OCI-LY7 (cell line): ENCODE measurements around the gene FBN3. TPM values are rescaled to one million over a fixed set of nuclear protein-coding genes. Genes with fewer than 3 reads are reported as not detected.
"Not testable (repeated sequence)": the region's sequence is repeated elsewhere in the genome, so short reads cannot be mapped to it uniquely, and the experiment has no call there.

ENCODE experiments used
- BruUV-seq: library from RNA; stranded (reverse); fragments of 400-500 nt; replicated peaks from 2 replicates; lab custom pipeline; 2021; lab: Mats Ljungman, UMichigan
- CTCF ChIA-PET: fragments of 300-600 bp; sonication (Branson Sonifier 250); formaldehyde crosslinking; loops from one replicate; lab custom pipeline; 2022; ENCODE audit warnings: antibody characterized with exemption; ENCODE audit not compliant: unreplicated experiment; lab: Charles Lee
- POLR2A ChIA-PET: fragments of 300-600 bp; sonication (Branson Sonifier 250); formaldehyde crosslinking; loops from one replicate; lab custom pipeline; 2022; ENCODE audit warnings: antibody characterized with exemption; lab: Charles Lee
- DNase-seq: peaks from one replicate; pipeline ENCODE4 v3.0.0-alpha.2; 2015; ENCODE audit warnings: low spot score
- H2AFZ ChIP-seq: fragments of 200-600 bp; sonication (generic), shearing (Covaris generic); 2 replicates; pipeline ENCODE4 v1.6.1; 2014; ENCODE audit warnings: mild to moderate bottlenecking, antibody characterized with exemption, low read length, moderate library complexity
- H3K27ac ChIP-seq: fragments of 200-600 bp; sonication (generic); 2 replicates; pipeline ENCODE4 v1.5.1; 2014; ENCODE audit warnings: mixed run types, low read depth, mild to moderate bottlenecking, moderate library complexity, low read length, inconsistent platforms; ENCODE audit not compliant: poor library complexity, severe bottlenecking
- H3K36me3 ChIP-seq: fragments of 200-600 bp; sonication (generic); 2 replicates; pipeline ENCODE4 v1.6.1; 2014; ENCODE audit warnings: mild to moderate bottlenecking, antibody characterized with exemption, low read length, moderate library complexity, mixed read lengths; ENCODE audit not compliant: insufficient read depth
- H3K4me1 ChIP-seq: fragments of 200-600 bp; sonication (generic); 2 replicates; pipeline ENCODE4 v1.5.1; 2014; ENCODE audit warnings: mild to moderate bottlenecking, low read length; ENCODE audit not compliant: insufficient read depth, poor library complexity, severe bottlenecking
- H3K4me2 ChIP-seq: fragments of 200-600 bp; sonication (generic); 2 replicates; pipeline ENCODE4 v1.6.1; 2014; ENCODE audit warnings: mild to moderate bottlenecking, low read length
- H3K4me3 ChIP-seq: fragments of 200-600 bp; sonication (generic); 2 replicates; pipeline ENCODE4 v1.5.1; 2014; ENCODE audit warnings: mild to moderate bottlenecking, low read depth, low read length; ENCODE audit not compliant: poor library complexity, severe bottlenecking
- H3K79me2 ChIP-seq: fragments of 200-600 bp; sonication (generic); 2 replicates; pipeline ENCODE4 v1.6.1; 2016; ENCODE audit warnings: low read depth, mild to moderate bottlenecking, low read length, moderate library complexity, mixed read lengths; ENCODE audit not compliant: insufficient read depth
- H3K9me2 ChIP-seq: fragments of 200-600 bp; sonication (generic); 2 replicates; pipeline ENCODE4 v1.6.1; 2016; ENCODE audit warnings: mild to moderate bottlenecking, low read length, mixed read lengths; ENCODE audit not compliant: insufficient read depth
- H3K9me3 ChIP-seq: fragments of 200-600 bp; sonication (generic); 2 replicates; pipeline ENCODE4 v1.6.1; 2014; ENCODE audit warnings: mild to moderate bottlenecking, mixed run types, low read length, mixed read lengths
- H4K20me1 ChIP-seq: fragments of 200-600 bp; sonication (generic); 2 replicates; pipeline ENCODE4 v1.6.1; 2014; ENCODE audit warnings: mild to moderate bottlenecking, antibody characterized with exemption, low read length, moderate library complexity, mixed read lengths; ENCODE audit not compliant: insufficient read depth
- CTCF ChIP-seq: fragments of 200-600 bp; sonication (generic); conservative IDR thresholded peaks from 2 replicates; pipeline ENCODE4 v1.5.1; 2014; ENCODE audit warnings: mild to moderate bottlenecking, antibody characterized with exemption, low read length, moderate library complexity, mixed read lengths
- EZH2phosphoT487 ChIP-seq: fragments of 200-600 bp; sonication (generic); IDR thresholded peaks from 2 replicates; pipeline ENCODE4 v1.6.1; 2018; ENCODE audit warnings: low read depth, borderline replicate concordance, mild to moderate bottlenecking, mixed run types, antibody characterized with exemption, low read length, moderate library complexity, mixed read lengths
- intact Hi-C: fragments of 100-400 bp; cut with micrococcal nuclease; formaldehyde crosslinking; loops from one replicate; pipeline ENCODE4 v1.10.0; 2022; ENCODE audit not compliant: unreplicated experiment
- total RNA-seq, 2 experiments: library from RNA; depleted of rRNA in 1 of 2; stranded (reverse); fragments of >200 nt in 1 of 2; shearing (Covaris generic) in 1 of 2; gene quantifications; 2 replicates each; pipeline ENCODE4 v1.2.3, GENCODE V29; 2014 to 2022

FBN3 gene
- total RNA-seq, 2 experiments from 2014 or later = not detected

GRCh38 chr19:8108560-8109445 lies 40.6 kb downstream of the FBN3 start:
- Histone ChIP-seq H4K20me1 (no peaks in the 10 kb centered on the region), H3K4me3 (no peak overlapping the region), H3K9me3 (no peaks in the 10 kb centered on the region), H3K9me2 (no peaks in the 10 kb centered on the region), H3K4me2 (no peak overlapping the region), H3K27ac (no peak overlapping the region), H3K79me2 (no peaks in the 10 kb centered on the region), H2AFZ (no peak overlapping the region), H3K36me3 (no peaks in the 10 kb centered on the region), H3K4me1 (no peaks in the 10 kb centered on the region)
- CTCF ChIA-PET = no interaction called here
- intact Hi-C loops = no loop called here
- POLR2A ChIA-PET = no interaction called here
- DNase-seq = no peak
- TF ChIP-seq CTCF = no peak
- no TSS peak for BruUV-seq

DNA sequence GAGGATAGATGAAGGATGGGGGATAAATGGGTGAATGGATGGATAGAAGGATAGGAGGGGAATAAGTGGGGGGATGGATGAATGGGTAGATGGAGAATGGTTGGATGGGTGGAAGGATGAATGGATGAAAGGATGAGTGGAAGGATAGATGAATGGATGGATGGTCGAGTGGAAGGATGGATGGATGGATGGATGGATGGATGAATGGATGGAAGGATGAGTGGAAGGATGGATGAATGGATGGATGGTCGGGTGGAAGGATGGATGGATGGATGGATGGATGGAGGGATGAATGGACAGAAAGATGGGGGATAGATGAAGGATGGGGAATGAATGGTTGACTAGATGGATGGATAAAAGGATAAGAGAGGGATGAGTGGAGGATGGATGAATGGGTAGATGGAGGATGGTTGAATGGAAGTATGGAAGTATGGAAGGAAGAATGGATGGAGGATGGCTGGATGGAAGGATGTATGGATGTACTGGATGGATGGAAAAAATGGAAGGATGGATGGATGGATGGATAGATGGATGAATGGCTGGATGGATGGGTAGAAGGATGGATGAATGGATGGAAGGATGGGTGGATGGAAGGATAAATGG lies 42.0 kb downstream of the FBN3 start:
- no peaks in the 10 kb centered on the region for H3K36me3 ChIP-seq
- H3K4me2 ChIP-seq = no peak overlapping the region
- DNase-seq = no peak
- no peak overlapping the region for H3K27ac ChIP-seq
- no peaks in the 10 kb centered on the region for H3K79me2 ChIP-seq
- no peak overlapping the region for H2AFZ ChIP-seq
- ChIA-PET CTCF (no interaction called here), POLR2A (no interaction called here)
- intact Hi-C loops = no loop called here
- no peak overlapping the region for H3K4me3 ChIP-seq
- no TSS peak for BruUV-seq
- H3K9me2 ChIP-seq = no peaks in the 10 kb centered on the region
- no peaks in the 10 kb centered on the region for H4K20me1 ChIP-seq
- H3K9me3 ChIP-seq = no peaks in the 10 kb centered on the region
- no peaks in the 10 kb centered on the region for H3K4me1 ChIP-seq
- no peak for TF ChIP-seq CTCF
- TF ChIP-seq EZH2phosphoT487 = no peak

DNA sequence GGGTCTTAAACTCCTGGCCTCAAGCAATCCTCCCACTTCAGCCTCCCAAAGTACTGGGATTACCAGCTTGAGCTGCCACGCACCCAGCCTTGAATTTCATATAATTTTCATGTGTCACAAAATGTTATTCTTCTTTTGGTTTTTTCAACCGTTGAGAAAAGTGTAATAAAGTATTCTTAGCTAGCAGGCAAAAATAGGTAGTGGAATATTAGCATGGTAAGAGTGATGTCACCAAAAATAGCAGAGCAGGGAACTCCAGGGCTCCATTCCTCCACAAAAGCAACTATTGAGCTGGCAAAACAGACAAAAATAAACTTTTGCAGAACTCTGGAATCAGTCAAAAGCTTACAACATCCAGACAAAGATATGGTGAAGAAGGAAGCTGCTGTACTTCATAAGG lies 43.9 kb downstream of the FBN3 start:
- DNase-seq = no peak
- TF ChIP-seq EZH2phosphoT487 (no peak), CTCF (no peak)
- Histone ChIP-seq H3K36me3 (no peaks in the 10 kb centered on the region), H3K4me3 (no peak overlapping the region), H3K4me1 (no peaks in the 10 kb centered on the region), H2AFZ (no peak overlapping the region), H3K9me2 (no peaks in the 10 kb centered on the region), H4K20me1 (no peaks in the 10 kb centered on the region), H3K79me2 (no peaks in the 10 kb centered on the region), H3K9me3 (no peaks in the 10 kb centered on the region), H3K4me2 (no peak overlapping the region), H3K27ac (no peak overlapping the region)
- ChIA-PET CTCF (no interaction called here), POLR2A (interaction anchor here (0.6 kb wide), 1 partner anchor 133 kb away, joined by 4 read pairs; no protein-coding TSS in a partner anchor)
- intact Hi-C loops = no loop called here
- BruUV-seq = no TSS peak

DNA sequence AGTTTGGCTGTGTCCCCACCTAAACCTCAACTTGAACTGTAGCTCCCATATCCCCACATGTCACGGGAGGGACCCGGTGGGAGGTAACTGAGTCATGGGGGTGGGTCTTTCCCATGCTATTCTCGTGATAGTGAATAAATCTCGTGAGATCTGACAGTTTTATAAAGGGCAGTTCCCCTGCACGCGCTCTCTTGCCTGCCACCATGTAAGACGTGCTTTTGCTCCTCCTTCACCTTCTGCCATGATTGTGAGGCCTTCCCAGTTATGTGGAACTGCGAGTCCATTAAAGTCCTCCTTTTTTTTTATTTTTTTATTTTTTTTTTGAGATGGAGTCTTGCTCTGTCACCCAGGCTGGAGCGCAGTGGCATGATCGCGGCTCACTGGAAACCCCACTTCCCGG lies 47.5 kb downstream of the FBN3 start:
- POLR2A ChIA-PET = not testable (repeated sequence)

More for the DNA sequence above, 47.5 kb downstream of the FBN3 start:
- CTCF ChIA-PET, H3K9me2 ChIP-seq, DNase-seq, H3K4me1 ChIP-seq, H3K9me3 ChIP-seq, H3K4me2 ChIP-seq, H3K79me2 ChIP-seq, BruUV-seq, H3K4me3 ChIP-seq, H2AFZ ChIP-seq, intact Hi-C loops, H3K36me3 ChIP-seq, H4K20me1 ChIP-seq, H3K27ac ChIP-seq: not testable (repeated sequence)
